Endothelial cell of umbilical vein (primary cell): ENCODE data around the gene DDX42. TPM values are rescaled to one million over a fixed set of nuclear protein-coding genes. Genes with fewer than 3 reads are reported as not detected.
"Not testable (repeated sequence)": the region's sequence is repeated elsewhere in the genome, so short reads cannot be mapped to it uniquely, and the experiment has no call there.

Experiments
- BruUV-seq: library from RNA; stranded (reverse); fragments of 400-500 nt; replicated peaks from 2 replicates; lab custom pipeline; 2021; lab: Mats Ljungman, UMichigan
- CTCF ChIA-PET: fragments of 300-600, 350-600 bp; sonication (Branson Sonifier 250); formaldehyde crosslinking; loops from one replicate; lab custom pipeline; 2021; ENCODE audit warnings: antibody characterized with exemption, inconsistent platforms; lab: Charles Lee
- POLR2A ChIA-PET: fragments of 300-600, 350-600 bp; sonication (Branson Sonifier 250); formaldehyde crosslinking; loops from one replicate; lab custom pipeline; 2021; ENCODE audit warnings: antibody characterized with exemption, inconsistent platforms; lab: Charles Lee
- DNase-seq: peaks from one replicate; pipeline ENCODE4 v3.0.0-alpha.2; 2011; ENCODE audit warnings: low read depth, low spot score
- FAIRE-seq: peaks from 2 replicates; lab custom pipeline; 2011; peaks lifted over from hg19 to GRCh38; lab: Jason Lieb, UNC
- H2AFZ ChIP-seq: 2 replicates; pipeline ENCODE4 v1.6.0; 2012; ENCODE audit warnings: low read depth, low read length, control low read depth, inconsistent platforms
- H3K27ac ChIP-seq: 2 replicates; pipeline ENCODE4 v1.5.1; 2011; ENCODE audit warnings: low read depth, mild to moderate bottlenecking, control low read depth, low read length, moderate library complexity; ENCODE audit not compliant: insufficient read depth
- H3K27me3 ChIP-seq, 2 experiments: 2 replicates each; pipeline versions ENCODE4 v1.6.0 to v1.6.1; 2011; ENCODE audit warnings: low read length in 2 of 2, mixed read lengths in 1 of 2; ENCODE audit not compliant: control insufficient read depth in 2 of 2, insufficient read depth in 2 of 2
- H3K36me3 ChIP-seq, 2 experiments: 2 replicates in 1 of 2; 3 replicates in 1 of 2; pipeline ENCODE4 v1.5.1; 2011; ENCODE audit warnings: low read length in 2 of 2, mild to moderate bottlenecking in 1 of 2, moderate library complexity in 1 of 2; ENCODE audit not compliant: control insufficient read depth in 2 of 2, insufficient read depth in 2 of 2; ENCODE audit errors: extremely low read depth in 1 of 2
- H3K4me1 ChIP-seq: 3 replicates; pipeline ENCODE4 v1.5.1; 2011; ENCODE audit warnings: mild to moderate bottlenecking, low read length; ENCODE audit not compliant: control insufficient read depth, insufficient read depth; ENCODE audit errors: extremely low read depth
- H3K4me2 ChIP-seq: 2 replicates; pipeline ENCODE4 v1.6.1; 2011; ENCODE audit warnings: low read length, control low read depth, mixed read lengths; ENCODE audit not compliant: insufficient read depth
- H3K4me3 ChIP-seq, 3 experiments: fragments of 200-600 bp in 1 of 3; sonication (generic), shearing (Covaris generic) in 1 of 3; replicated peaks in 1 of 3; 2 replicates each; pipeline ENCODE4 v1.5.1; 2011 to 2016; ENCODE audit warnings: control low read depth in 3 of 3, low read length in 3 of 3, mild to moderate bottlenecking in 2 of 3, inconsistent platforms in 1 of 3, low read depth in 1 of 3, moderate library complexity in 1 of 3; ENCODE audit not compliant: insufficient read depth in 1 of 3
- H3K79me2 ChIP-seq: 2 replicates; pipeline ENCODE4 v1.6.0; 2012; ENCODE audit warnings: low read length, inconsistent platforms; ENCODE audit not compliant: control insufficient read depth, insufficient read depth
- H3K9ac ChIP-seq: replicated peaks from 2 replicates; pipeline ENCODE3; 2011; ENCODE audit warnings: low read length, control low read depth; ENCODE audit not compliant: insufficient read depth; ENCODE audit errors: extremely low read depth
- H3K9me1 ChIP-seq: replicated peaks from 3 replicates; pipeline ENCODE4 v1.6.0; 2011; ENCODE audit warnings: mild to moderate bottlenecking, low read length; ENCODE audit not compliant: control insufficient read depth, insufficient read depth; ENCODE audit errors: extremely low read depth
- H3K9me3 ChIP-seq: replicated peaks from 2 replicates; pipeline ENCODE4 v1.5.1; 2012; ENCODE audit warnings: low read length, inconsistent platforms; ENCODE audit not compliant: control insufficient read depth, insufficient read depth
- H4K20me1 ChIP-seq: replicated peaks from 2 replicates; pipeline ENCODE3; 2011; ENCODE audit warnings: mild to moderate bottlenecking, low read length; ENCODE audit not compliant: control insufficient read depth, insufficient read depth; ENCODE audit errors: extremely low read depth
- EZH2 ChIP-seq: IDR thresholded peaks from 2 replicates; pipeline ENCODE4 v1.6.1; 2012; ENCODE audit warnings: borderline replicate concordance, low read depth, mild to moderate bottlenecking, moderate library complexity, low read length, inconsistent platforms; ENCODE audit not compliant: severe bottlenecking
- FOS ChIP-seq: IDR thresholded peaks from 2 replicates; pipeline ENCODE4 v1.6.1; 2011; ENCODE audit warnings: mild to moderate bottlenecking, low read length, moderate library complexity, borderline replicate concordance; ENCODE audit not compliant: insufficient read depth
- GATA2 ChIP-seq: IDR thresholded peaks from 2 replicates; pipeline ENCODE4 v1.7.0; 2011; ENCODE audit warnings: low read depth, mild to moderate bottlenecking, moderate library complexity, mixed read lengths, low read length; ENCODE audit not compliant: insufficient read length, insufficient read depth
- JUN ChIP-seq: IDR thresholded peaks from 2 replicates; pipeline ENCODE4 v1.6.1; 2011; ENCODE audit warnings: borderline replicate concordance, low read depth; ENCODE audit not compliant: insufficient read length, insufficient read depth
- MYC ChIP-seq: IDR thresholded peaks from one replicate; pipeline ENCODE4 v1.6.1; 2011; ENCODE audit warnings: mild to moderate bottlenecking, low read depth, low read length
- POLR2A ChIP-seq: IDR thresholded peaks from 2 replicates; pipeline ENCODE4 v1.6.1; 2012; ENCODE audit warnings: low read depth, mild to moderate bottlenecking, control low read depth, low read length
- POLR2AphosphoS5 ChIP-seq: IDR thresholded peaks from 2 replicates; pipeline ENCODE4 v1.6.1; 2012; ENCODE audit warnings: low read depth, mild to moderate bottlenecking, control low read depth, low read length, moderate library complexity; ENCODE audit not compliant: insufficient read depth
- dilution Hi-C: fragments of 300-500 bp; cut with MboI; formaldehyde crosslinking; loops from one replicate; pipeline ENCODE4 v1.15.0; 2019; ENCODE audit warnings: low sequenced_read_pairs; ENCODE audit not compliant: extremely low pct_ligation_motif_present
- intact Hi-C: fragments of 100-400 bp; cut with micrococcal nuclease; formaldehyde crosslinking; loops from one replicate; pipeline ENCODE4 v1.10.0; 2022
- polyA plus RNA-seq, 4 experiments: library from polyadenylated mRNA; depleted of rRNA in 3 of 4; stranded (reverse) in 3 of 4; unstranded in 1 of 4; fragments of >200 nt; gene quantifications; 2 replicates each; pipeline versions ENCODE4 v1.2.1 to v1.2.3, GENCODE V29; 2011 to 2012; ENCODE audit warnings: missing spikeins in 1 of 4
- total RNA-seq: library from RNA; stranded (reverse); gene quantifications from 2 replicates; pipeline ENCODE4 v1.2.3, GENCODE V29; 2021
- TF ChIP-seq, protein P1 (sequence below), 2 donors: IDR thresholded peaks; 1 replicate in 1 of 2; 2 replicates in 1 of 2; pipeline ENCODE4 v1.5.1; 2011; ENCODE audit warnings: low read length in 2 of 2, mild to moderate bottlenecking in 2 of 2, moderate library complexity in 2 of 2, control low read depth in 1 of 2, inconsistent platforms in 1 of 2, low read depth in 1 of 2; ENCODE audit not compliant: insufficient read depth in 1 of 2; ENCODE audit errors: extremely low read depth in 1 of 2
- TF ChIP-seq, protein P2 (sequence below): IDR thresholded peaks from 2 replicates; pipeline ENCODE4 v1.6.1; 2011; ENCODE audit not compliant: insufficient read depth, insufficient read length

DDX42 gene
- total and polyA plus RNA-seq, 2 donors (not counting 3 experiments of a cell fraction or from before 2014, with no cell fraction given) = 48.1 to 124 TPM

DNA sequence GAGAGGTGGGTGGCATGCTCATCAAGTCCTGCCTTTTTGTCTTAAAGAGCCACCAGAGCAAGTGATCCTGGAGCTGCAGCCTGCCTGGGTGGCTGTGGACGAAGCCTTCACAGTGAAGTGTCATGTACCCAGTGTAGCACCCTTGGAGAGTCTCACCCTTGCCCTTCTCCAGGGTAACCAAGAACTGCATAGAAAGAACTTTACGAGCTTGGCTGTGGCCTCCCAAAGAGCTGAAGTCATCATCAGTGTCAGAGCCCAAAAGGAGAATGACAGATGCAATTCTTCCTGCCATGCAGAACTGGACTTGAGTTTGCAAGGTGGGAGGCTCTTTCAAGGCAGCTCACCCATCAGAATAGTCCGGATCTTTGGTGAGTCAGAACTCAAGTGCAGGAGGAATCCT is 85.3 kb downstream of the DDX42 start:
- H3K9me3 ChIP-seq = no peaks in the 10 kb centered on the region
- dilution Hi-C loops = no loop called here
- BruUV-seq = no TSS peak
- no peaks in the 10 kb centered on the region for H3K36me3 ChIP-seq
- H3K4me3 ChIP-seq = no peak overlapping the region
- ChIA-PET CTCF (interaction anchor here (0.7 to 3.6 kb wide), 5 partner anchors 10 to 434 kb away, joined by 3 to 31 read pairs (median 6); no protein-coding TSS in a partner anchor), POLR2A (no interaction called here)
- DNase-seq = no peak
- no peak overlapping the region for H3K9ac ChIP-seq
- no peaks in the 10 kb centered on the region for H3K79me2 ChIP-seq
- no peak for FAIRE-seq
- TF ChIP-seq JUN (no peak), GATA2 (no peak), POLR2AphosphoS5 (no peak), MYC (no peak), POLR2A (no peak), EZH2 (no peak), FOS (no peak)
- TF ChIP-seq, protein P1, sequence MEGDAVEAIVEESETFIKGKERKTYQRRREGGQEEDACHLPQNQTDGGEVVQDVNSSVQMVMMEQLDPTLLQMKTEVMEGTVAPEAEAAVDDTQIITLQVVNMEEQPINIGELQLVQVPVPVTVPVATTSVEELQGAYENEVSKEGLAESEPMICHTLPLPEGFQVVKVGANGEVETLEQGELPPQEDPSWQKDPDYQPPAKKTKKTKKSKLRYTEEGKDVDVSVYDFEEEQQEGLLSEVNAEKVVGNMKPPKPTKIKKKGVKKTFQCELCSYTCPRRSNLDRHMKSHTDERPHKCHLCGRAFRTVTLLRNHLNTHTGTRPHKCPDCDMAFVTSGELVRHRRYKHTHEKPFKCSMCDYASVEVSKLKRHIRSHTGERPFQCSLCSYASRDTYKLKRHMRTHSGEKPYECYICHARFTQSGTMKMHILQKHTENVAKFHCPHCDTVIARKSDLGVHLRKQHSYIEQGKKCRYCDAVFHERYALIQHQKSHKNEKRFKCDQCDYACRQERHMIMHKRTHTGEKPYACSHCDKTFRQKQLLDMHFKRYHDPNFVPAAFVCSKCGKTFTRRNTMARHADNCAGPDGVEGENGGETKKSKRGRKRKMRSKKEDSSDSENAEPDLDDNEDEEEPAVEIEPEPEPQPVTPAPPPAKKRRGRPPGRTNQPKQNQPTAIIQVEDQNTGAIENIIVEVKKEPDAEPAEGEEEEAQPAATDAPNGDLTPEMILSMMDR (IDR thresholded peaks at IDR 0.05; ENCODE audit: extremely low read depth in 1 of 2, insufficient read depth in 1 of 2, low read depth in 1 of 2, low read length in 2 of 2) = no peak
- TF ChIP-seq, protein P2, sequence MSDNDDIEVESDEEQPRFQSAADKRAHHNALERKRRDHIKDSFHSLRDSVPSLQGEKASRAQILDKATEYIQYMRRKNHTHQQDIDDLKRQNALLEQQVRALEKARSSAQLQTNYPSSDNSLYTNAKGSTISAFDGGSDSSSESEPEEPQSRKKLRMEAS = no peak
- intact Hi-C loops = no loop called here
- no peaks in the 10 kb centered on the region for H3K4me1 ChIP-seq
- no peak overlapping the region for H3K27ac ChIP-seq
- no peak overlapping the region for H2AFZ ChIP-seq
- no peaks in the 10 kb centered on the region for H3K9me1 ChIP-seq
- no peaks in the 10 kb centered on the region for H4K20me1 ChIP-seq
- no peak overlapping the region for H3K4me2 ChIP-seq
- H3K27me3 ChIP-seq = peaks cover 10 to 19% of the 10 kb centered on the region in 2 experiments

DNA sequence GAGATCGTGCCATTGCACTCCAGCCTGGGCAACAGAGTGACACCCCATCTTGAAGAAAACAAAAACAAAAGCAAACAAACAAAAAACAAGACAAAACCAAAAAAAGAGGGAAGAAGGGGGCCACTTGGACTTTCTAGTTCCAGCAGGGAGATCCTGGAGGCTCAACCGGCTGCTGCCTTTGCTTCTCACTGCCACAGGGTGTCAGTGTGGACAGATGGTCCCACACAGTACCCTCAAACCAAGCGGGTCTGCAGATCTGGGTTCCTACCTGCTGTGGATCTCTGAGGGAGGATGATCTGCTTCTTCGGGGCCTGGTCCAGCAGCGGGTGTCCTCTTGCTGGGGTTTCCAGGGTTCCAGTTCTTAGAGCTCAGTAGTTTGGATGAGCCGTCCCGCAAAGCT is 92.7 kb downstream of the DDX42 start:
- BruUV-seq, H4K20me1 ChIP-seq, H3K9me3 ChIP-seq, H3K4me3 ChIP-seq, H2AFZ ChIP-seq, H3K9ac ChIP-seq, H3K79me2 ChIP-seq, intact Hi-C loops, H3K4me1 ChIP-seq, H3K27ac ChIP-seq, H3K36me3 ChIP-seq, FAIRE-seq, DNase-seq, H3K9me1 ChIP-seq, H3K4me2 ChIP-seq, H3K27me3 ChIP-seq, dilution Hi-C loops: not testable (repeated sequence)
- CTCF ChIA-PET = interaction anchor here (0.7 to 2.4 kb wide), 15 partner anchors 8 to 263 kb away, joined by 3 to 19 read pairs (median 5); partner anchors contain the start of gene GH2
- POLR2A ChIA-PET = interaction anchor here (0.8 kb wide), 1 partner anchor 124 kb away, joined by 3 read pairs; no protein-coding TSS in a partner anchor
